ENCODE measurements around the gene HYLS1.

DNA sequence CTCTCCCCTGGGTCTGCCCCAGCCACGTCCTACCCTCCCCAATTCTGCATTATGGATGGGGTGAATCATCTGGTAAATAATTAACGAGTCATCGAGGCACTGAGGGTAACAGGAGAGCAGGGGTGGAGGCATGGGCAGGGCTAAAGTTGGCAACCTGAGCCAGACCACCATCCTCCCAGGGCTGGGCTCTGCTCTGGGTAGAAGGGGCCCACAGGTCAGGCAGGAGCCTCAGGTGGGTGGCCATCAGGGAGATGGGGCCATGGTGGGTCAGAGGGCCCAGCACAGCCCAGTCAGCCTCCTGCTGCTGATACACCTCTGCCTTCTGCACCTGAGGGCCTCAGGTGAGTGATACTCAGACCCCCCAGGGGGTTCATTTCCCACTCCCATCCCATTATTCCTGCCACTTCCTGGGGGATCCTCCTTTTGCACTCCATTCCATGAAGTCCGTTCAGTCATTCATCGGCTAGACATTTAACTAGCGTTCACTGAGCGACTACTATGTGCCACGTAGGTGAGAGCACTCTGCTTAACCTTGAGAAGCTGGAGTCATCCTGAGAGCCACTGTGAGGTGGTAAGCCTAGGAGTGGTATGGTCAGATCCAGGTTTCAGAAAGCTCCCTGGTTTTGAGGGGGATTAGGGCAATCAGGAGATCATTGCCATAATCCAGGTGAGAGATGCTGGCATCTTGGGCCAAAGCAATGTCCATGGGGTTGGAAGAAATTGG lies 58.5 kb downstream of the HYLS1 start, which contains the start of gene VSIG10L2:
- TF ChIP-seq, protein P1, sequence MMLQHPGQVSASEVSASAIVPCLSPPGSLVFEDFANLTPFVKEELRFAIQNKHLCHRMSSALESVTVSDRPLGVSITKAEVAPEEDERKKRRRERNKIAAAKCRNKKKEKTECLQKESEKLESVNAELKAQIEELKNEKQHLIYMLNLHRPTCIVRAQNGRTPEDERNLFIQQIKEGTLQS (IDR thresholded peaks at IDR 0.05; ENCODE audit: borderline replicate concordance, extremely low read depth, low read depth, low read length): no peak
- TF ChIP-seq POLR2AphosphoS5 (IDR thresholded peaks at IDR 0.05; ENCODE audit: low read length): no peak
- TF ChIP-seq CTCF (IDR thresholded peaks at IDR 0.05 in 2 of 3, conservative IDR thresholded peaks at IDR 0.05 in 1 of 3; ENCODE audit: control insufficient read depth in 2 of 3, extremely low read depth in 1 of 3, insufficient read depth in 1 of 3, low read depth in 3 of 3, low read length in 3 of 3): no peak
- TF ChIP-seq RFX5 (IDR thresholded peaks at IDR 0.05; ENCODE audit: low read depth, low read length): no peak
- no peak for TF ChIP-seq MEF2A (IDR thresholded peaks at IDR 0.05; ENCODE audit: insufficient read depth, low read depth, low read length)
- no peak for TF ChIP-seq JUND (IDR thresholded peaks at IDR 0.05; ENCODE audit: low read depth, low read length)
- no peak for TF ChIP-seq CHD1 (IDR thresholded peaks at IDR 0.05; ENCODE audit: low read depth, low read length)
- TF ChIP-seq MXI1 (IDR thresholded peaks at IDR 0.05; ENCODE audit: low read depth, low read length): no peak
- no peak for TF ChIP-seq CHD2 (IDR thresholded peaks at IDR 0.05; ENCODE audit: borderline replicate concordance, low read depth, low read length)
- TF ChIP-seq ZBTB4 (CRISPR knock-in tag; IDR thresholded peaks at IDR 0.05): no peak
- no peak for TF ChIP-seq POLR2A (IDR thresholded peaks at IDR 0.05; ENCODE audit: low read depth, low read length)
- no peak for TF ChIP-seq SIN3A (IDR thresholded peaks at IDR 0.05; ENCODE audit: low read depth, low read length)
- no peak for TF ChIP-seq NR2C2 (IDR thresholded peaks at IDR 0.05; ENCODE audit: borderline replicate concordance, control insufficient read depth, insufficient read length, low read depth)
